ENCODE data around the gene LRRC74B. TPM values are rescaled to one million over a fixed set of nuclear protein-coding genes. Genes with fewer than 3 reads are reported as not detected.

LRRC74B gene
- total RNA-seq, 4 donors from 2014 or later: not detected

GRCh38 chr22:21030032-21030431 is 15.7 kb upstream of the LRRC74B start:
- intact Hi-C loops (cut with DNase I): no loop called here
- H3K27ac ChIP-seq (replicated peaks in 1 of 4): no peak overlapping the region
- no peaks in the 10 kb centered on the region for H3K36me3 ChIP-seq
- DNase-seq (ENCODE audit: extremely low spot score): no peak
- H3K27me3 ChIP-seq: peaks cover 0 to 56% (median 0%) of the 10 kb centered on the region in 4 donors
- 93% methylated on average over 15 of the region's 15 CpGs for WGBS
- H3K9me3 ChIP-seq: no peaks in the 10 kb centered on the region
- no peak overlapping the region for H3K4me3 ChIP-seq
- H3K4me1 ChIP-seq: peaks cover 10 to 21% (median 17%) of the 10 kb centered on the region in 4 donors
- TF ChIP-seq POLR2AphosphoS5 (IDR thresholded peaks at IDR 0.05) (no peak), EP300 (IDR thresholded peaks at IDR 0.05) (no peak), POLR2A (IDR thresholded peaks at IDR 0.05; ENCODE audit: low read depth) (no peak), CTCF (IDR thresholded peaks at IDR 0.05) (no peak)

- no peak overlapping the region for H3K27ac ChIP-seq (replicated peaks in 1 of 4)
- no peak overlapping the region for H3K4me3 ChIP-seq
- no peaks in the 10 kb centered on the region for H3K36me3 ChIP-seq
- no peak for DNase-seq (ENCODE audit: extremely low spot score)
- WGBS: 94% methylated on average over 15 of the region's 40 CpGs
- H3K4me1 ChIP-seq: peaks cover 10 to 21% (median 17%) of the 10 kb centered on the region in 4 donors
- intact Hi-C loops (cut with DNase I): no loop called here
- no peaks in the 10 kb centered on the region for H3K9me3 ChIP-seq
- H3K27me3 ChIP-seq: peaks cover 0 to 52% (median 0%) of the 10 kb centered on the region in 4 donors
- no peak for TF ChIP-seq POLR2AphosphoS5 (IDR thresholded peaks at IDR 0.05)
- TF ChIP-seq POLR2A (IDR thresholded peaks at IDR 0.05; ENCODE audit: low read depth): no peak
- TF ChIP-seq EP300 (IDR thresholded peaks at IDR 0.05): no peak
- TF ChIP-seq CTCF (IDR thresholded peaks at IDR 0.05): no peak
These were observed 14.9 kb upstream of the LRRC74B start for GRCh38 chr22:21030621-21031544.

GRCh38 chr22:21031545-21032036 is 14.2 kb upstream of the LRRC74B start:
- intact Hi-C loops (cut with DNase I): no loop called here
- WGBS: 82% methylated on average over 8 of the region's 18 CpGs
- TF ChIP-seq POLR2A (IDR thresholded peaks at IDR 0.05; ENCODE audit: low read depth) (no peak), CTCF (IDR thresholded peaks at IDR 0.05) (no peak), EP300 (IDR thresholded peaks at IDR 0.05) (no peak), POLR2AphosphoS5 (IDR thresholded peaks at IDR 0.05) (no peak)
- Histone ChIP-seq H3K27ac (replicated peaks in 1 of 4) (no peak overlapping the region), H3K36me3 (no peaks in the 10 kb centered on the region), H3K4me1 (peaks cover 10 to 21% (median 17%) of the 10 kb centered on the region in 4 donors), H3K9me3 (no peaks in the 10 kb centered on the region), H3K27me3 (peaks cover 0 to 52% (median 0%) of the 10 kb centered on the region in 4 donors), H3K4me3 (peak overlapping the region in 2 of 4 donors; percentile 41 to 51)
- DNase-seq (ENCODE audit: extremely low spot score): no peak

GRCh38 chr22:21032037-21032867 is 13.5 kb upstream of the LRRC74B start, which contains the start of gene SLC7A4:
SLC7A4 (minus strand) TSS chr22:21032561; CDS start chr22:21031812, 749 bp downstream.
- H3K9me3 ChIP-seq: no peaks in the 10 kb centered on the region
- no peak for TF ChIP-seq POLR2A (IDR thresholded peaks at IDR 0.05; ENCODE audit: low read depth)
- no peak for TF ChIP-seq CTCF (IDR thresholded peaks at IDR 0.05)
- no peak for TF ChIP-seq POLR2AphosphoS5 (IDR thresholded peaks at IDR 0.05)
- TF ChIP-seq EP300 (IDR thresholded peaks at IDR 0.05): no peak
- no peak within 1 kb of the TSS for H3K27ac ChIP-seq (replicated peaks in 1 of 4)
- H3K4me1 ChIP-seq: peaks cover 10 to 18% (median 16%) of the 10 kb centered on the region in 4 donors
- no peak for DNase-seq (ENCODE audit: extremely low spot score)
- H3K4me3 ChIP-seq: peak within 1 kb of the TSS; percentile 37 to 51 (median 42)
- H3K27me3 ChIP-seq: peaks cover 0 to 52% (median 0%) of the 10 kb centered on the region in 4 donors
- intact Hi-C loops (cut with DNase I): no loop called here
- H3K36me3 ChIP-seq: no peaks in the 10 kb centered on the region
- 45% methylated on average over 7 of the region's 59 CpGs for WGBS
